Kidney epithelial cell (primary cell): ENCODE data around the gene RAPGEF1. TPM values are rescaled to one million over a fixed set of nuclear protein-coding genes. Genes with fewer than 3 reads are reported as not detected.

Source experiments
- DNase-seq: peaks from one replicate; pipeline ENCODE4 v3.0.0-alpha.2; 2010; ENCODE audit warnings: low read depth
- H3K27me3 ChIP-seq: 2 replicates; pipeline ENCODE4 v1.6.0; 2011; ENCODE audit warnings: low read length; ENCODE audit not compliant: control insufficient read depth, insufficient read depth
- H3K36me3 ChIP-seq: 2 replicates; pipeline ENCODE4 v1.5.1; 2011; ENCODE audit warnings: low read length; ENCODE audit not compliant: control insufficient read depth, insufficient read depth
- H3K4me3 ChIP-seq: 2 replicates; pipeline ENCODE4 v1.5.1; 2011; ENCODE audit warnings: low read depth, mild to moderate bottlenecking, control low read depth, low read length
- CTCF ChIP-seq: IDR thresholded peaks from 2 replicates; pipeline ENCODE4 v1.5.1; 2011; ENCODE audit warnings: mild to moderate bottlenecking, moderate library complexity, low read length, control low read depth, inconsistent platforms; ENCODE audit not compliant: insufficient read depth, poor library complexity, severe bottlenecking
- total RNA-seq: library from RNA; depleted of rRNA; stranded (reverse); fragments of >200 nt; gene quantifications from 2 replicates; pipeline ENCODE4 v1.2.3, GENCODE V29; 2015

RAPGEF1 gene
- total RNA-seq, 1 donor from 2014 or later: 43.5 TPM

GRCh38 chr9:131608493-131609037 lies 131.3 kb downstream of the RAPGEF1 start:
- DNase-seq: peak; percentile 61
- H3K4me3 ChIP-seq: no peak overlapping the region

GRCh38 chr9:131607591-131607990 lies 132.3 kb downstream of the RAPGEF1 start:
- H3K27me3 ChIP-seq: no peaks in the 10 kb centered on the region
- no peak for DNase-seq
- no peak overlapping the region for H3K4me3 ChIP-seq
- H3K36me3 ChIP-seq: no peaks in the 10 kb centered on the region
- no peak for TF ChIP-seq CTCF

More at GRCh38 chr9:131608493-131609037, 131.3 kb downstream of the RAPGEF1 start:
- H3K27me3 ChIP-seq: no peaks in the 10 kb centered on the region
- TF ChIP-seq CTCF: no peak
- no peaks in the 10 kb centered on the region for H3K36me3 ChIP-seq

- H3K27me3 ChIP-seq: no peaks in the 10 kb centered on the region
- no peak overlapping the region for H3K4me3 ChIP-seq
- no peaks in the 10 kb centered on the region for H3K36me3 ChIP-seq
- no peak for TF ChIP-seq CTCF
- no peak for DNase-seq
These were observed 132.8 kb downstream of the RAPGEF1 start for GRCh38 chr9:131606896-131607567.

- Histone ChIP-seq H3K36me3 (no peaks in the 10 kb centered on the region), H3K27me3 (no peaks in the 10 kb centered on the region), H3K4me3 (no peak overlapping the region)
- no peak for DNase-seq
- no peak for TF ChIP-seq CTCF
These were observed 133.9 kb downstream of the RAPGEF1 start for GRCh38 chr9:131605770-131606590.

- no peak for DNase-seq
- Histone ChIP-seq H3K36me3 (peaks cover 1% of the 10 kb centered on the region), H3K27me3 (no peaks in the 10 kb centered on the region), H3K4me3 (no peak overlapping the region)
- TF ChIP-seq CTCF: no peak
These were observed 136.0 kb downstream of the RAPGEF1 start for GRCh38 chr9:131603711-131604439.
